IMR-90 (cell line): ENCODE results near the gene NPW.

ENCODE experiments used
- CEBPB ChIP-seq: IDR thresholded peaks from 2 replicates; pipeline ENCODE4 v1.6.1; 2012; ENCODE audit warnings: low read depth, low read length, improper control_type of control experiment
- CHD1 ChIP-seq: IDR thresholded peaks from 2 replicates; pipeline ENCODE4 v1.6.1; 2012; ENCODE audit warnings: low read depth, low read length, improper control_type of control experiment
- CTCF ChIP-seq: conservative IDR thresholded peaks from 2 replicates; pipeline ENCODE4 v1.5.1; 2012; ENCODE audit warnings: mild to moderate bottlenecking, low read depth, low read length, improper control_type of control experiment
- FOS ChIP-seq: fragments of 150-350 bp; IDR thresholded peaks from 2 replicates; pipeline ENCODE4 v1.6.1; 2016; ENCODE audit warnings: low read depth, low read length
- MAFK ChIP-seq: IDR thresholded peaks from 2 replicates; pipeline ENCODE4 v1.6.1; 2012; ENCODE audit warnings: low read depth, low read length, improper control_type of control experiment
- MAZ ChIP-seq: IDR thresholded peaks from 2 replicates; pipeline ENCODE4 v1.6.1; 2012; ENCODE audit warnings: low read depth, mild to moderate bottlenecking, low read length, improper control_type of control experiment, moderate library complexity, borderline replicate concordance
- MXI1 ChIP-seq: IDR thresholded peaks from 2 replicates; pipeline ENCODE4 v1.6.1; 2012; ENCODE audit warnings: low read depth, mild to moderate bottlenecking, low read length, moderate library complexity, borderline replicate concordance
- NFE2L2 ChIP-seq: fragments of 150-350 bp; IDR thresholded peaks from 2 replicates; pipeline ENCODE4 v1.6.1; 2016; ENCODE audit warnings: low read depth, mild to moderate bottlenecking, low read length
- POLR2A ChIP-seq: IDR thresholded peaks from 2 replicates; pipeline ENCODE4 v1.6.1; 2012; ENCODE audit warnings: mild to moderate bottlenecking, low read depth, low read length
- RAD21 ChIP-seq: IDR thresholded peaks from 2 replicates; pipeline ENCODE4 v1.6.1; 2012; ENCODE audit warnings: low read length, improper control_type of control experiment
- RCOR1 ChIP-seq: IDR thresholded peaks from 2 replicates; pipeline ENCODE4 v1.6.1; 2012; ENCODE audit warnings: mild to moderate bottlenecking, low read length, improper control_type of control experiment; ENCODE audit not compliant: insufficient replicate concordance
- RFX5 ChIP-seq: IDR thresholded peaks from 2 replicates; pipeline ENCODE4 v1.8.0; 2012; ENCODE audit warnings: low read depth, mild to moderate bottlenecking, low read length, moderate library complexity
- SMC3 ChIP-seq: fragments of 150-350 bp; IDR thresholded peaks from 2 replicates; pipeline ENCODE4 v1.6.1; 2016; ENCODE audit warnings: low read depth, mild to moderate bottlenecking, antibody characterized with exemption, low read length, moderate library complexity
- TF ChIP-seq, protein P1 (sequence below): fragments of 150-350 bp; IDR thresholded peaks from 2 replicates; pipeline ENCODE4 v1.6.1; 2016; ENCODE audit warnings: low read depth, mild to moderate bottlenecking, low read length, moderate library complexity, borderline replicate concordance

DNA sequence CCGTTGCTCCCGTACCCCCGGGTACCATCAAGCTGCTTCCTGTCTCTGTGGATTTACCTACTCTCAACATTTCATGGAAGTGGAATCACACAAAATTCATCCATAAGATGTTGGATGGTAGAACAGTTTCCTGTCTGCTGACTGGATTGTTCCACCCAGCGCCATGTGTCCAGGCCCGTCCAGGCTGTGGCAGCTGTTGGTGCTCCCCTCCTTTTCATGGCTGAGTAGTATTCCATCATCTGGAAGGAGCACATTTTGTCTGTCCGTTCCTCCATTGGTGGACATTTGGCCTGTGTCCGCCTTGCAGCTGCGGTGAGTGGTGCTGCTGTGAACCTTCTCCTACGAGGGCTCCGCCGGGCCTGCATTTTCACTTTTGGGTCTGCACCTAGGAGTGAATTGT, 46.6 kb downstream of the NPW start:
- TF ChIP-seq CTCF (no peak), CEBPB (no peak), RFX5 (no peak), MAFK (no peak), MAZ (no peak), RAD21 (no peak), SMC3 (no peak), POLR2A (no peak), CHD1 (no peak), RCOR1 (no peak), MXI1 (no peak), FOS (no peak), NFE2L2 (no peak)
- TF ChIP-seq, protein P1, sequence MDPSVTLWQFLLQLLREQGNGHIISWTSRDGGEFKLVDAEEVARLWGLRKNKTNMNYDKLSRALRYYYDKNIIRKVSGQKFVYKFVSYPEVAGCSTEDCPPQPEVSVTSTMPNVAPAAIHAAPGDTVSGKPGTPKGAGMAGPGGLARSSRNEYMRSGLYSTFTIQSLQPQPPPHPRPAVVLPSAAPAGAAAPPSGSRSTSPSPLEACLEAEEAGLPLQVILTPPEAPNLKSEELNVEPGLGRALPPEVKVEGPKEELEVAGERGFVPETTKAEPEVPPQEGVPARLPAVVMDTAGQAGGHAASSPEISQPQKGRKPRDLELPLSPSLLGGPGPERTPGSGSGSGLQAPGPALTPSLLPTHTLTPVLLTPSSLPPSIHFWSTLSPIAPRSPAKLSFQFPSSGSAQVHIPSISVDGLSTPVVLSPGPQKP: no peak
